Subcutaneous adipose tissue (tissue), 4 donors: ENCODE results near the gene STX19. TPM values are rescaled to one million over a fixed set of nuclear protein-coding genes. Genes with fewer than 3 reads are reported as not detected.

ENCODE experiments used
- total RNA-seq, 4 donors: library from RNA; depleted of rRNA; stranded (reverse); fragments of >200 nt; gene quantifications; one replicate each; pipeline ENCODE4 v1.1.0, GENCODE V29; 2016
- TF ChIP-seq, protein P1 (sequence below): fragments of 450-650 bp; IDR thresholded peaks from one replicate; pipeline ENCODE4 v1.5.1; 2016; ENCODE audit warnings: low read depth, mild to moderate bottlenecking, control low read depth, antibody characterized with exemption, moderate library complexity

Gene STX19
- total RNA-seq, 4 donors from 2014 or later: not detected

DNA sequence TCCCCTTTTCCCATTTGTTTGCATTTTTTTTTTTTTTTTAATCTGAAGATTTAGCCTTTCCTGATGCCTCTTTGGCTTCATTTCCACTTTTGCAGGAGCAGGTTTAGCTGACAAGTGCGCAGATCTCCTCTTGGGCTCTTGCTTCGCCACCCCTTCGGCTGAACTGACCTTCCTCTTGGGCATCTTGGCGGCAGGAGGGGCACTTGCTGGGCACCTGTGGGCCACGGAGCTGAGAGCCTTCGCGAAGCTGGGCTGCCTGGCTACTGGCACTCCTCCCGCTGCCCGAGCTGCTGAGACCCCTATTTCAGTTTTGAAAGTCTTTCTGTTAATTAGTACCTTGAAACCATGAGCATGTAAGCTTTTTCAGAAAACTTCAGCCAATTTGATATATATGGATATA lies 39.6 kb downstream of the STX19 start:
- TF ChIP-seq, protein P1, sequence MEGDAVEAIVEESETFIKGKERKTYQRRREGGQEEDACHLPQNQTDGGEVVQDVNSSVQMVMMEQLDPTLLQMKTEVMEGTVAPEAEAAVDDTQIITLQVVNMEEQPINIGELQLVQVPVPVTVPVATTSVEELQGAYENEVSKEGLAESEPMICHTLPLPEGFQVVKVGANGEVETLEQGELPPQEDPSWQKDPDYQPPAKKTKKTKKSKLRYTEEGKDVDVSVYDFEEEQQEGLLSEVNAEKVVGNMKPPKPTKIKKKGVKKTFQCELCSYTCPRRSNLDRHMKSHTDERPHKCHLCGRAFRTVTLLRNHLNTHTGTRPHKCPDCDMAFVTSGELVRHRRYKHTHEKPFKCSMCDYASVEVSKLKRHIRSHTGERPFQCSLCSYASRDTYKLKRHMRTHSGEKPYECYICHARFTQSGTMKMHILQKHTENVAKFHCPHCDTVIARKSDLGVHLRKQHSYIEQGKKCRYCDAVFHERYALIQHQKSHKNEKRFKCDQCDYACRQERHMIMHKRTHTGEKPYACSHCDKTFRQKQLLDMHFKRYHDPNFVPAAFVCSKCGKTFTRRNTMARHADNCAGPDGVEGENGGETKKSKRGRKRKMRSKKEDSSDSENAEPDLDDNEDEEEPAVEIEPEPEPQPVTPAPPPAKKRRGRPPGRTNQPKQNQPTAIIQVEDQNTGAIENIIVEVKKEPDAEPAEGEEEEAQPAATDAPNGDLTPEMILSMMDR: no peak

- TF ChIP-seq, protein P1: no peak
Observed at GRCh38 chr3:93988283-93988682, 40.1 kb downstream of the STX19 start.

GRCh38 chr3:93984618-93985017 lies 43.8 kb downstream of the STX19 start:
- TF ChIP-seq, protein P1: no peak

DNA sequence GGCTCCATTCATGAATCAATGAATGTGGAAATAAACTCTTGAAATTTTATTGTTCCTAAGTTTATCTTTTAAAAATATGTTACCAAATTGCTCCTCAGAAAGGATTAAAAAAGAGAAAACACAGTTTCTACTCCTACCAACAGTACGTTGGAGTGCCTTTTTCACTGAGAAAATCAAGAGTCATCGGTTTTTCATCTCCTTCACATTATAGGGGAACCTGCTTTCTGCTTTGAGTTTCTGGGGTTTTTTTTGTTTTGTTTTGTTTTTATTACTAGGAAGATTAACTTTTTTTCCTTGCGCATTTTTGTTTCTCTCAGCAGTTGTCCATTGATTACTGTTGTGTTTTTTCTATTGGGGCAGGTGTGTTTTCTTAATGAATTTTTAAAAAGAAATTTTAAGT lies 45.0 kb downstream of the STX19 start:
- TF ChIP-seq, protein P1: no peak

- TF ChIP-seq, protein P1: no peak
Observed at GRCh38 chr3:93981649-93982048, 46.7 kb downstream of the STX19 start.

DNA sequence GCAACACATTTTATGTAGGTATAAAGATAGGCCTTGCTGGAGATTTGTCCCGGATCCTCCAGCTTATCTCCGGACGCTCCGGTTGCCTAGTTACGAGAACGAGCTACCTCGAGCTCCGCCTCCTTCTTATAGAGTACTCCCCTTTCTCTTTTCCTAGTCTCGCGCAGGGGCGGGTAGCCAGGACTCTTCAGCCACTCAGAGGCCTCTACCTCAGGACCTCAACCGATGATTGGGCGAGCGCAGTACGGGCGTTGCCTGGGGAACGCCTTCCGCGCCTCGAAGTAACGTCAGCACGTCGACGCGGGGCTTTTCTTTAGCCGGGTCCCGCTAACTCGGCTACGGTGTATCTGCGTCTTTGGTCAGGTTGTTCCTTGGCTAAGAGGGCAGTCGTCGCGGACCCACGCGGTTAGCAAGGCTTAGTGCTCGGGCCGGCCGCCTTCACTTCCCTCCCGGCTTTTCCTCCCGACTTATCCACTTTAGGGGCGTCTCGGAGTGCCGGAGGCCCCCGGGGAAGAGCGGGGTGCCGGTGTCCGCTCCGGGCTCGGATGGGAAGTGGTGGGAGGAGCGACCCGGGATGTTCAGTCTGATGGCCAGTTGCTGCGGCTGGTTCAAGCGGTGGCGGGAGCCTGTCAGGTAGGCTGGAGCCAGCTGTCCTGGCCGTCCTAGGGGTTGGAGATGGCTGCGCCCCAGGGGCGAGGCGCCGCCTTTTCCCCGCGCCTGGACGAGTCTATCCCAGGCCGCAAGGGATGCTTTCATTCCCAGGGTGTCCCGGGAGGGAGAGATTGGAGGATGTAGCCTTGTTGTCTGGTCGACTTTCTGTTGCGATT lies 48.3 kb downstream of the STX19 start, which contains the start of gene ARL13B:
TSS of gene ARL13B (plus strand) at position 306 of the 827 bp plus-strand sequence. CDS start at position 575, 269 bp downstream.
- TF ChIP-seq, protein P1: no peak
